Measurements from ENCODE around the gene FXYD6.

DNA sequence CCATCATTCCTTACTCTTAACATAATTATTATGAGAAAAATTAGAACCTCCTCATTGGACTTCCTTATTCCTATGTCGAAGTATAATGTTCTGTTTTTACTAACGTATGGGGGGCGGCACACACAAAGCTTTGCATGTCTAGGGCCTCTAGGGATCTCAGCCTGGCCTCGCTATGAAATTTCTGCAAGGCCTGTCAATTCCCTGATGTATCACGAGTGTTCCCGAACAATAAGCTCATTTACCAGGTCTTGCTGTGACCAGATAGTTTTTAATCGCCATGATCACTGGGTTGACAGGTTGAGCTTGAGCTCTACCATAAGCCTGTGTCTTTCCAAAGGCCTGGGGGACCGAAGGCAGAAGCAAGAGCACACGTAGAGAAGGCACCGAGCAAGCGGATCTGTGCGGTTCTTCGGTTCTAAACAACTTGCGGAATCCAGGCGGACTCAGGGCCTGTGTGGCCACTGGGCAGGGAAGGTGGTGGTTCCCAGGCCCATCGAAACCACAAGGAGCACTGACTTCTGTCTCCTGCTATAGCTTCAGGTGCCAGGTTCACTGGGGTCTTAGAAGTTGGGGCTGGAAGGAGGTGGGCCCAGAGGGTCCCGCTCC, 41.5 kb downstream of the FXYD6 start:
- TF ChIP-seq POLR2A (IDR thresholded peaks at IDR 0.05; ENCODE audit: low read length) (no peak), GATA1 (IDR thresholded peaks at IDR 0.05; ENCODE audit: low read depth, low read length) (no peak)

All from erythroblast (primary cell).